A549 (cell line): ENCODE results near the gene MAP3K15. TPM values are rescaled to one million over a fixed set of nuclear protein-coding genes. Genes with fewer than 3 reads are reported as not detected.

Source experiments
- ATAC-seq, 2 experiments: fragments of 200-7000 bp in 1 of 2; fragments of >200 bp in 1 of 2; cut with Nextera tagmentation in 1 of 2; cut with Tn5 transposase in 1 of 2; 3 replicates each; pipeline versions ENCODE4 v1.8.0 to v1.9.1; 2018 to 2020; ENCODE audit warnings: mild to moderate bottlenecking in 1 of 2, moderate library complexity in 1 of 2
- CTCF ChIA-PET: fragments of 300-600 bp; sonication (Branson Sonifier 250); formaldehyde crosslinking; extraction: SDS; loops from one replicate; lab custom pipeline; 2021; ENCODE audit warnings: antibody characterized with exemption, inconsistent platforms; lab: Yijun Ruan, JAX
- POLR2A ChIA-PET: fragments of 350-600 bp; formaldehyde crosslinking; extraction: SDS; loops from one replicate; lab custom pipeline; 2021; ENCODE audit warnings: antibody characterized with exemption, inconsistent platforms; lab: Yijun Ruan, JAX
- DNase-seq, 2 experiments: peaks; one replicate each; pipeline versions ENCODE4 v3.0.0 to v3.0.0-alpha.2; 2011 to 2016; ENCODE audit warnings: low read depth in 1 of 2, low spot score in 1 of 2
- FAIRE-seq: peaks from 2 replicates; lab custom pipeline; 2011; peaks lifted over from hg19 to GRCh38; lab: Jason Lieb, UNC
- H3K27ac ChIP-seq, 2 experiments: fragments of >200 bp; sonication (Bioruptor Twin); formaldehyde crosslinking; 3 replicates each; pipeline ENCODE4 v1.5.1; 2016 to 2017
- H3K4me1 ChIP-seq: fragments of >200 bp; sonication (Bioruptor Twin); formaldehyde crosslinking; 3 replicates; pipeline ENCODE4 v1.6.1; 2016
- H3K4me2 ChIP-seq: fragments of >200 bp; sonication (Bioruptor Twin); formaldehyde crosslinking; 3 replicates; pipeline ENCODE4 v1.6.1; 2016
- H3K4me3 ChIP-seq: fragments of >200 bp; sonication (Bioruptor Twin); formaldehyde crosslinking; 3 replicates; pipeline ENCODE4 v1.5.1; 2016
- H3K9me3 ChIP-seq: fragments of >200 bp; sonication (Bioruptor Twin); formaldehyde crosslinking; 3 replicates; pipeline ENCODE4 v1.6.1; 2016
- BHLHE40 ChIP-seq: IDR thresholded peaks from 2 replicates; pipeline ENCODE4 v1.6.1; 2012; ENCODE audit warnings: low read depth, low read length, inconsistent platforms
- CBX2 ChIP-seq: fragments of 200-600 bp; sonication (generic); IDR thresholded peaks from 2 replicates; pipeline ENCODE4 v1.6.1; 2016; ENCODE audit warnings: low read depth, mild to moderate bottlenecking, borderline replicate concordance
- CBX8 ChIP-seq: fragments of 200-600 bp; sonication (generic); IDR thresholded peaks from 2 replicates; pipeline ENCODE4 v1.6.1; 2016
- CEBPB ChIP-seq, 2 experiments: fragments of >200 bp in 1 of 2; sonication (Bioruptor Twin) in 1 of 2; formaldehyde crosslinking in 1 of 2; IDR thresholded peaks; 2 replicates each; pipeline ENCODE4 v1.6.1; 2012 to 2016
- CHD2 ChIP-seq: fragments of 150-350 bp; IDR thresholded peaks from 2 replicates; pipeline ENCODE4 v1.6.1; 2014; ENCODE audit warnings: low read length; ENCODE audit not compliant: partially characterized antibody
- EHMT2 ChIP-seq: fragments of 200-600 bp; sonication (generic); IDR thresholded peaks from 2 replicates; pipeline ENCODE4 v1.6.1; 2016; ENCODE audit warnings: antibody characterized with exemption, low read depth, mild to moderate bottlenecking, moderate library complexity
- EP300 ChIP-seq, 2 experiments: fragments of >200 bp; sonication (Bioruptor Twin); formaldehyde crosslinking; IDR thresholded peaks; 2 replicates in 1 of 2; 3 replicates in 1 of 2; pipeline ENCODE4 v1.6.1; 2016 to 2017
- ESRRA ChIP-seq: fragments of 150-350 bp; IDR thresholded peaks from 2 replicates; pipeline ENCODE4 v1.6.1; 2014; ENCODE audit warnings: mild to moderate bottlenecking, low read length, borderline replicate concordance
- FOSB ChIP-seq: fragments of 250-450 bp; sonication (Bioruptor Pico); IDR thresholded peaks from 2 replicates; pipeline ENCODE4 v1.5.0; 2020; ENCODE audit warnings: mild to moderate bottlenecking, moderate library complexity
- FOSL2 ChIP-seq, 2 experiments: fragments of 450-650 bp in 1 of 2; fragments of >200 bp in 1 of 2; sonication (Bioruptor Twin) in 1 of 2; formaldehyde crosslinking; IDR thresholded peaks; 2 replicates each; pipeline versions ENCODE4 v1.5.0 to v1.6.1; 2016 to 2020; ENCODE audit warnings: mild to moderate bottlenecking in 1 of 2, moderate library complexity in 1 of 2
- HDAC2 ChIP-seq: fragments of 200-600 bp; sonication (generic); IDR thresholded peaks from 2 replicates; pipeline ENCODE4 v1.6.1; 2016
- HEYL ChIP-seq: fragments of 250-450 bp; sonication (Bioruptor Pico); IDR thresholded peaks from 2 replicates; pipeline ENCODE4 v1.8.0; 2021; ENCODE audit warnings: mild to moderate bottlenecking, moderate library complexity
- HOXA7 ChIP-seq: fragments of 250-450 bp; sonication (Bioruptor Pico); IDR thresholded peaks from 2 replicates; pipeline ENCODE4 v1.5.0; 2020; ENCODE audit warnings: mild to moderate bottlenecking, moderate library complexity
- HOXB13 ChIP-seq: fragments of 250-450 bp; sonication (Bioruptor Pico); IDR thresholded peaks from 2 replicates; pipeline ENCODE4 v1.5.0; 2020; ENCODE audit warnings: low read depth, mild to moderate bottlenecking, moderate library complexity
- JUN ChIP-seq, 2 experiments: fragments of >200 bp; sonication (Bioruptor Twin); formaldehyde crosslinking; IDR thresholded peaks; 2 replicates in 1 of 2; 3 replicates in 1 of 2; pipeline ENCODE4 v1.6.1; 2016 to 2017
- JUNB ChIP-seq: fragments of >200 bp; sonication (Bioruptor Twin); formaldehyde crosslinking; IDR thresholded peaks from 2 replicates; pipeline ENCODE4 v1.6.1; 2016
- KDM5A ChIP-seq: fragments of 200-600 bp; sonication (generic); IDR thresholded peaks from 2 replicates; pipeline ENCODE4 v1.6.1; 2016; ENCODE audit warnings: antibody characterized with exemption, mild to moderate bottlenecking
- NFE2L2 ChIP-seq: fragments of 150-350 bp; conservative IDR thresholded peaks from 2 replicates; pipeline ENCODE4 v1.6.1; 2014; ENCODE audit warnings: low read length
- PHF8 ChIP-seq: fragments of 200-600 bp; sonication (generic); IDR thresholded peaks from 2 replicates; pipeline ENCODE4 v1.6.1; 2016; ENCODE audit warnings: low read depth, mild to moderate bottlenecking, antibody characterized with exemption, moderate library complexity, borderline replicate concordance
- POLR2A ChIP-seq: IDR thresholded peaks from 2 replicates; pipeline ENCODE4 v1.6.1; 2012; ENCODE audit warnings: mild to moderate bottlenecking, low read length
- RARB ChIP-seq: fragments of 250-450 bp; sonication (Bioruptor Pico); IDR thresholded peaks from 2 replicates; pipeline ENCODE4 v1.8.0; 2021; ENCODE audit warnings: mild to moderate bottlenecking, moderate library complexity
- RCOR1 ChIP-seq: fragments of 150-350 bp; IDR thresholded peaks from 2 replicates; pipeline ENCODE4 v1.6.1; 2014; ENCODE audit warnings: antibody characterized with exemption, low read length, low read depth
- RNF2 ChIP-seq: fragments of 200-600 bp; sonication (generic); IDR thresholded peaks from 2 replicates; pipeline ENCODE4 v1.6.1; 2016; ENCODE audit warnings: low read depth, mild to moderate bottlenecking, antibody characterized with exemption, moderate library complexity, borderline replicate concordance
- SMC3 ChIP-seq: fragments of >200 bp; sonication (Bioruptor Twin); formaldehyde crosslinking; IDR thresholded peaks from 3 replicates; pipeline ENCODE4 v1.6.1; 2018; ENCODE audit warnings: inconsistent platforms
- TFCP2L1 ChIP-seq: fragments of 250-450 bp; sonication (Bioruptor Pico); IDR thresholded peaks from 2 replicates; pipeline ENCODE4 v1.5.0; 2021; ENCODE audit warnings: mild to moderate bottlenecking
- ZFP36 ChIP-seq: fragments of 450-650 bp; IDR thresholded peaks from 2 replicates; pipeline ENCODE4 v1.6.1; 2014; ENCODE audit warnings: borderline replicate concordance; ENCODE audit not compliant: partially characterized antibody
- ZSCAN20 ChIP-seq: fragments of 250-450 bp; sonication (Bioruptor Pico); IDR thresholded peaks from 2 replicates; pipeline ENCODE4 v1.8.0; 2022; ENCODE audit warnings: mild to moderate bottlenecking, moderate library complexity
- WGBS: methylation state at CpG from one replicate; pipeline ENCODE4 v1.1.6; 2017; ENCODE audit errors: missing lambda C conversion rate; 5-methylcytosine and 5-hydroxymethylcytosine counted together
- polyA plus RNA-seq, 4 experiments: library from polyadenylated mRNA; depleted of rRNA in 3 of 4; stranded (reverse); fragments of >200 nt; fragmentation: RNase III in 1 of 4; extraction: RNeasy Plus Mini Kit Qiagen cat#74134 plus additional on column Dnase treatment in 1 of 4; gene quantifications; 2 replicates in 3 of 4; 3 replicates in 1 of 4; pipeline ENCODE4 v1.2.3, GENCODE V29; 2011 to 2017
- TF ChIP-seq, protein P1 (sequence below): fragments of >200 bp; sonication (Bioruptor Twin); formaldehyde crosslinking; IDR thresholded peaks from 3 replicates; pipeline ENCODE4 v1.6.1; 2016
- TF ChIP-seq, protein P2 (sequence below): fragments of 450-650 bp; IDR thresholded peaks from 2 replicates; pipeline ENCODE4 v1.6.1; 2014; ENCODE audit warnings: antibody characterized with exemption

Gene MAP3K15
- polyA plus RNA-seq, 2 of the 4 experiments (the other 2 are of a cell fraction), result 2.3 to 5.7 TPM

GRCh38 chrX:19560611-19561010, 45.3 kb upstream of the MAP3K15 start:
- no peak for DNase-seq
- ATAC-seq, result no peak
- POLR2A ChIA-PET, result no interaction called here
- no peak overlapping the region for H3K4me2 ChIP-seq
- peaks cover 2% of the 10 kb centered on the region; the same call in 1 of the 3 replicates for H3K4me1 ChIP-seq
- CTCF ChIA-PET, result interaction anchor here (0.7 kb wide), 1 partner anchor 138 kb away, joined by 3 read pairs; no protein-coding TSS in a partner anchor
- H3K9me3 ChIP-seq, result no peaks in the 10 kb centered on the region
- no peak overlapping the region for H3K4me3 ChIP-seq
- H3K27ac ChIP-seq, result no peak overlapping the region
- FAIRE-seq, result no peak
- TF ChIP-seq HEYL (no peak), PHF8 (no peak), CBX2 (no peak), SMC3 (no peak), CHD2 (no peak), HDAC2 (no peak), KDM5A (no peak), POLR2A (no peak), FOSL2 (IDR thresholded peaks at IDR 0.05) (no peak), FOSL2 (CRISPR knock-in tag; IDR thresholded peaks at IDR 0.05) (no peak), ESRRA (no peak), CEBPB (IDR thresholded peaks at IDR 0.05) (no peak), JUNB (no peak), EHMT2 (no peak), TFCP2L1 (CRISPR knock-in tag) (no peak), NFE2L2 (no peak), RARB (CRISPR knock-in tag) (no peak), EP300 (IDR thresholded peaks at IDR 0.05) (no peak), RCOR1 (no peak), FOSB (CRISPR knock-in tag) (no peak)
- TF ChIP-seq, protein P1, sequence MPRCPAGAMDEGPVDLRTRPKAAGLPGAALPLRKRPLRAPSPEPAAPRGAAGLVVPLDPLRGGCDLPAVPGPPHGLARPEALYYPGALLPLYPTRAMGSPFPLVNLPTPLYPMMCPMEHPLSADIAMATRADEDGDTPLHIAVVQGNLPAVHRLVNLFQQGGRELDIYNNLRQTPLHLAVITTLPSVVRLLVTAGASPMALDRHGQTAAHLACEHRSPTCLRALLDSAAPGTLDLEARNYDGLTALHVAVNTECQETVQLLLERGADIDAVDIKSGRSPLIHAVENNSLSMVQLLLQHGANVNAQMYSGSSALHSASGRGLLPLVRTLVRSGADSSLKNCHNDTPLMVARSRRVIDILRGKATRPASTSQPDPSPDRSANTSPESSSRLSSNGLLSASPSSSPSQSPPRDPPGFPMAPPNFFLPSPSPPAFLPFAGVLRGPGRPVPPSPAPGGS, result no peak
- 85% methylated on average over 1 of the region's 1 CpG for WGBS

DNA sequence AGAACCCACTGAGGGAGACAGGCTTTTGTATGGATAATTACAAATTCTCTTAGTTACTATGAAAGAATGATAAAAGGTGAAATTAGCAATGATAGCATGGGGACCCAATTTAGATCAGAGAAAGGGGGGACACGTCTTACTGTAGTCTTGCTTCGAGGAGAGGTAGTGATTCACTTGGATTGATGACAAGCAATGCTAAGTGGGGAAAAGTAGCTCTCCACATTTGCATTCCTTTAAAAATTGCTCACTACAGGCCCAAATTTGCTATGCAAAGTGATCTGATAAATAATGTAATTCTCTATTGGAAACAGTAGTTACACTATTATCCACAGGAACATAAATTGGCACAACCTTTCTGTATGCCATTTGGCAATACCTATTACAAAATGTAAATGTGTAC, 42.5 kb upstream of the MAP3K15 start:
- Histone ChIP-seq H3K4me1 (no peaks in the 10 kb centered on the region), H3K4me2 (no peak overlapping the region), H3K27ac (no peak overlapping the region), H3K4me3 (no peak overlapping the region), H3K9me3 (no peaks in the 10 kb centered on the region)
- FAIRE-seq (no peak), DNase-seq (no peak), ATAC-seq (no peak)
- ChIA-PET POLR2A (no interaction called here), CTCF (interaction anchor here (1.0 kb wide), 1 partner anchor 12 kb away, joined by 3 read pairs; no protein-coding TSS in a partner anchor)
- WGBS, result 91% methylated on average over 2 of the region's 2 CpGs
- TF ChIP-seq HOXB13 (CRISPR knock-in tag) (no peak), CBX2 (no peak), JUN (IDR thresholded peaks at IDR 0.05) (no peak), EP300 (IDR thresholded peaks at IDR 0.05) (no peak), ESRRA (no peak), ZFP36 (no peak), RNF2 (no peak), ZSCAN20 (CRISPR knock-in tag) (no peak), BHLHE40 (no peak), HOXA7 (CRISPR knock-in tag) (no peak), CBX8 (no peak)
- TF ChIP-seq, protein P2, sequence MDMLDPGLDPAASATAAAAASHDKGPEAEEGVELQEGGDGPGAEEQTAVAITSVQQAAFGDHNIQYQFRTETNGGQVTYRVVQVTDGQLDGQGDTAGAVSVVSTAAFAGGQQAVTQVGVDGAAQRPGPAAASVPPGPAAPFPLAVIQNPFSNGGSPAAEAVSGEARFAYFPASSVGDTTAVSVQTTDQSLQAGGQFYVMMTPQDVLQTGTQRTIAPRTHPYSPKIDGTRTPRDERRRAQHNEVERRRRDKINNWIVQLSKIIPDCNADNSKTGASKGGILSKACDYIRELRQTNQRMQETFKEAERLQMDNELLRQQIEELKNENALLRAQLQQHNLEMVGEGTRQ, result no peak
